IMR-90 (cell line): Measurements from ENCODE around the gene TMEM248. TPM values are rescaled to one million over a fixed set of nuclear protein-coding genes. Genes with fewer than 3 reads are reported as not detected.
A peak's percentile ranks its signal among the peaks of the same experiment; 100 is the strongest.
"Not testable (repeated sequence)": the region's sequence is repeated elsewhere in the genome, so short reads cannot be mapped to it uniquely, and the experiment has no call there.

Experiments
- ATAC-seq: fragments of 200-7000 bp; cut with Tn5 transposase; 2 replicates; pipeline ENCODE4 v1.9.1; 2020; ENCODE audit warnings: low read depth, mild to moderate bottlenecking, moderate library complexity
- BruUV-seq: library from RNA; stranded (reverse); fragments of 400-500 nt; replicated peaks from 2 replicates; lab custom pipeline; 2021; lab: Mats Ljungman, UMichigan
- CTCF ChIA-PET: fragments of 300-600 bp; formaldehyde crosslinking; extraction: SDS; loops from one replicate; lab custom pipeline; 2021; ENCODE audit warnings: antibody characterized with exemption; lab: Yijun Ruan, JAX
- POLR2A ChIA-PET: fragments of 300-600 bp; sonication (Branson Sonifier 250); formaldehyde crosslinking; loops from one replicate; lab custom pipeline; 2022; ENCODE audit warnings: antibody characterized with exemption; ENCODE audit not compliant: unreplicated experiment; lab: Charles Lee
- DNase-seq: peaks from one replicate; pipeline ENCODE4 v3.0.0; 2013
- H2AFZ ChIP-seq: replicated peaks from 2 replicates; pipeline ENCODE3; 2013; ENCODE audit warnings: low read length, mild to moderate bottlenecking; ENCODE audit not compliant: poor library complexity
- H2AK5ac ChIP-seq: 2 replicates; pipeline ENCODE4 v1.6.1; 2013; ENCODE audit warnings: low read depth, low read length, inconsistent platforms
- H2AK9ac ChIP-seq: replicated peaks from 2 replicates; pipeline ENCODE3; 2013; ENCODE audit warnings: mild to moderate bottlenecking, low read depth, low read length, moderate library complexity; ENCODE audit not compliant: poor library complexity
- H2BK120ac ChIP-seq: 2 replicates; pipeline ENCODE4 v1.6.1; 2013; ENCODE audit warnings: low read depth, low read length, inconsistent platforms
- H2BK15ac ChIP-seq: 3 replicates; pipeline ENCODE4 v1.6.1; 2013; ENCODE audit warnings: low read depth, low read length, inconsistent platforms
- H2BK20ac ChIP-seq: 2 replicates; pipeline ENCODE4 v1.6.1; 2013; ENCODE audit warnings: low read depth, mild to moderate bottlenecking, inconsistent platforms, low read length, moderate library complexity
- H2BK5ac ChIP-seq: 2 replicates; pipeline ENCODE4 v1.6.1; 2013; ENCODE audit warnings: mild to moderate bottlenecking, low read depth, low read length, inconsistent platforms; ENCODE audit not compliant: poor library complexity, severe bottlenecking
- H3K14ac ChIP-seq: replicated peaks from 2 replicates; pipeline ENCODE4 v1.6.1; 2013; ENCODE audit warnings: low read depth, low read length, inconsistent platforms
- H3K18ac ChIP-seq: 2 replicates; pipeline ENCODE4 v1.6.1; 2013; ENCODE audit warnings: low read depth, low read length, control low read depth
- H3K23ac ChIP-seq: 2 replicates; pipeline ENCODE4 v1.6.1; 2013; ENCODE audit warnings: low read depth, low read length, inconsistent platforms
- H3K27ac ChIP-seq: 2 replicates; pipeline ENCODE4 v1.5.1; 2013; ENCODE audit warnings: mild to moderate bottlenecking, control low read depth, low read length; ENCODE audit not compliant: insufficient read depth
- H3K27me3 ChIP-seq: 2 replicates; pipeline ENCODE4 v1.6.1; 2013; ENCODE audit warnings: low read length; ENCODE audit not compliant: control insufficient read depth, insufficient read depth
- H3K36me3 ChIP-seq: 2 replicates; pipeline ENCODE4 v1.6.1; 2013; ENCODE audit warnings: low read length, mixed read lengths; ENCODE audit not compliant: control insufficient read depth, insufficient read depth
- H3K4ac ChIP-seq: 2 replicates; pipeline ENCODE4 v1.6.1; 2013; ENCODE audit warnings: low read depth, low read length, inconsistent platforms
- H3K4me1 ChIP-seq: 2 replicates; pipeline ENCODE4 v1.6.1; 2013; ENCODE audit warnings: low read length, mixed read lengths; ENCODE audit not compliant: control insufficient read depth, insufficient read depth
- H3K4me2 ChIP-seq: 2 replicates; pipeline ENCODE4 v1.6.1; 2013; ENCODE audit warnings: low read depth, mild to moderate bottlenecking, control low read depth, low read length, moderate library complexity
- H3K4me3 ChIP-seq: 2 replicates; pipeline ENCODE4 v1.5.1; 2013; ENCODE audit warnings: low read depth, mild to moderate bottlenecking, control low read depth, low read length, moderate library complexity; ENCODE audit not compliant: insufficient read depth
- H3K56ac ChIP-seq: 2 replicates; pipeline ENCODE4 v1.6.1; 2013; ENCODE audit warnings: low read length, inconsistent platforms; ENCODE audit not compliant: insufficient read depth; ENCODE audit errors: extremely low read depth
- H3K79me1 ChIP-seq, 2 experiments: 2 replicates each; pipeline ENCODE4 v1.6.1; 2013; ENCODE audit warnings: low read length in 2 of 2, inconsistent platforms in 1 of 2, low read depth in 1 of 2
- H3K9ac ChIP-seq: 2 replicates; pipeline ENCODE4 v1.6.1; 2013; ENCODE audit warnings: low read depth, low read length, control low read depth
- H3K9me1 ChIP-seq: 2 replicates; pipeline ENCODE4 v1.6.1; 2013; ENCODE audit warnings: low read length, inconsistent platforms; ENCODE audit not compliant: insufficient read depth
- H3K9me3 ChIP-seq: 2 replicates; pipeline ENCODE4 v1.6.1; 2013; ENCODE audit warnings: low read length; ENCODE audit not compliant: control insufficient read depth, insufficient read depth
- H4K20me1 ChIP-seq: 2 replicates; pipeline ENCODE4 v1.6.1; 2013; ENCODE audit warnings: low read length, inconsistent platforms; ENCODE audit not compliant: insufficient read depth
- H4K5ac ChIP-seq: 2 replicates; pipeline ENCODE4 v1.6.1; 2013; ENCODE audit warnings: mild to moderate bottlenecking, low read depth, low read length, control low read depth
- H4K8ac ChIP-seq, 2 experiments: 2 replicates each; pipeline ENCODE4 v1.6.1; 2013; ENCODE audit warnings: low read depth in 2 of 2, low read length in 2 of 2, control low read depth in 1 of 2, inconsistent platforms in 1 of 2
- H4K91ac ChIP-seq: 2 replicates; pipeline ENCODE4 v1.6.1; 2013; ENCODE audit warnings: low read depth, low read length, inconsistent platforms; ENCODE audit not compliant: insufficient read depth
- WGBS, 2 experiments: methylation state at CpG; one replicate each; pipeline versions ENCODE4 v1.1.5 to v1.1.7; 2013; ENCODE audit warnings: missing lambda C conversion rate in 2 of 2; ENCODE audit not compliant: insufficient read length in 1 of 2; ENCODE audit errors: extremely low coverage in 2 of 2; 5-methylcytosine and 5-hydroxymethylcytosine counted together
- dilution Hi-C: fragments of 300-500 bp; cut with HindIII; formaldehyde crosslinking; loops from one replicate; pipeline ENCODE4 v1.14.3; 2018; ENCODE audit warnings: low sequenced_read_pairs; ENCODE audit not compliant: unreplicated experiment
- in situ Hi-C: fragments of 300-500 bp; cut with MboI; formaldehyde crosslinking; loops from 3 replicates; pipeline ENCODE4 v1.14.3; 2019; ENCODE audit warnings: low sequenced_read_pairs, inconsistent platforms, mixed read lengths
- intact Hi-C: fragments of 100-400 bp; cut with micrococcal nuclease; formaldehyde crosslinking; loops from 2 replicates; pipeline ENCODE4 v1.10.0; 2022
- polyA plus RNA-seq, 3 experiments: library from polyadenylated mRNA; depleted of rRNA; stranded (reverse); fragments of >200 nt; gene quantifications; 2 replicates each; pipeline ENCODE4 v1.2.3, GENCODE V29; 2012; ENCODE audit warnings: low replicate concordance in 1 of 3
- total RNA-seq: library from RNA; depleted of rRNA; stranded (reverse); fragments of >200 nt; gene quantifications from 2 replicates; pipeline ENCODE4 v1.2.3, GENCODE V29; 2012

Gene TMEM248
- total and polyA plus RNA-seq, 2 of the 4 experiments (the other 2 are of a cell fraction), result 103 to 175 TPM

DNA sequence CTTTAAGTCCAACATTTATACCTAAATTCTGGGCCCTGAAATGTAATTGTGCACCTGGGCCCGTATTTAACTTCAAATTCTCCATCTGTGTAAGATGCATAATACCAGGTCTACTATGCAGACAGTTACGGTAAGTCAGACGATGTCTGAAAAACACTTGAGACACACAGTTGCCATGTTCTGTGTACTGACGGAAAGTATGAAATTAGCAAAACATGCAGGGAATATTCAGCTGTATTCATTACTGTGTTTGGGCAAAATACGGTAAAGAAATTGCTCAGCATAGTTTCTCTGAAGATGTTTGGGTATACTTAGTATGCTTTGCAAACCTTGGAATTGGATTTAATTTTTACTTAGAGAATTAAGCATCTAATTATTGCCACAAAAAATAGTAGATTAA is 57.3 kb downstream of the TMEM248 start:
- H2BK15ac ChIP-seq, BruUV-seq, H3K9me1 ChIP-seq, H4K91ac ChIP-seq, H3K56ac ChIP-seq, POLR2A ChIA-PET, H2AK5ac ChIP-seq, H3K23ac ChIP-seq, H4K20me1 ChIP-seq, H3K9me3 ChIP-seq, dilution Hi-C loops, H3K14ac ChIP-seq, DNase-seq, H3K4me2 ChIP-seq, H3K4me1 ChIP-seq, ATAC-seq, H2AFZ ChIP-seq, H3K9ac ChIP-seq, CTCF ChIA-PET, H3K27me3 ChIP-seq, H3K4me3 ChIP-seq, H3K79me1 ChIP-seq, H3K36me3 ChIP-seq, H4K5ac ChIP-seq, H2AK9ac ChIP-seq: not testable (repeated sequence)
- Histone ChIP-seq H3K18ac (peak overlapping the region; percentile 78), H3K27ac (peak overlapping the region; percentile 80; the same call in 1 of the 2 replicates), H3K4ac (peak overlapping the region; percentile 81), H2BK20ac (0 out of 2 replicates have a peak overlapping the region, but pooled peaks have one; percentile 73), H4K8ac (peak overlapping the region in 1 of 2 experiments; percentile 60; a peak in 2 of 4 replicates), H2BK5ac (peak overlapping the region; percentile 84), H2BK120ac (peak overlapping the region; percentile 74)
- WGBS, 2 experiments, result no CpG with 5 or more reads among the region's 5 CpGs
- in situ Hi-C loops, result loop anchor here (25.0 kb wide), 1 partner anchor 416 kb away; no protein-coding TSS in a partner anchor
- intact Hi-C loops, result loop anchor here (10.0 kb wide), 1 partner anchor 54 kb away; the partner anchor contains the start of gene TMEM248
